Osteoblast (primary cell): ENCODE measurements around the gene PCDH9. TPM values are rescaled to one million over a fixed set of nuclear protein-coding genes. Genes with fewer than 3 reads are reported as not detected.
A peak's percentile ranks its signal among the peaks of the same experiment; 100 is the strongest.

Source experiments
- DNase-seq: peaks from one replicate; pipeline ENCODE4 v3.0.0; 2011; ENCODE audit warnings: low spot score, mixed read lengths; ENCODE audit not compliant: insufficient read length; ENCODE audit errors: missing footprints
- H2AFZ ChIP-seq: 2 replicates; pipeline ENCODE4 v1.6.0; 2011; ENCODE audit warnings: mild to moderate bottlenecking, low read length
- H3K27ac ChIP-seq: 2 replicates; pipeline ENCODE4 v1.5.1; 2011; ENCODE audit warnings: mild to moderate bottlenecking, low read depth, low read length, moderate library complexity
- H3K27me3 ChIP-seq: 2 replicates; pipeline ENCODE4 v1.6.0; 2012; ENCODE audit warnings: mild to moderate bottlenecking, control low read depth, inconsistent platforms, low read length, moderate library complexity; ENCODE audit not compliant: insufficient read depth
- H3K36me3 ChIP-seq: 2 replicates; pipeline ENCODE4 v1.5.1; 2011; ENCODE audit warnings: mild to moderate bottlenecking, low read length, control low read depth, moderate library complexity; ENCODE audit not compliant: insufficient read depth
- H3K4me1 ChIP-seq: 2 replicates; pipeline ENCODE4 v1.5.1; 2011; ENCODE audit warnings: mild to moderate bottlenecking, low read length, control low read depth, moderate library complexity; ENCODE audit not compliant: insufficient read depth
- H3K4me2 ChIP-seq: 2 replicates; pipeline ENCODE4 v1.6.0; 2011; ENCODE audit warnings: mild to moderate bottlenecking, low read length; ENCODE audit not compliant: insufficient read depth
- H3K4me3 ChIP-seq: fragments of 200-600 bp; sonication (generic); 3 replicates; pipeline ENCODE4 v1.5.1; 2012; ENCODE audit warnings: mild to moderate bottlenecking, low read length, inconsistent platforms; ENCODE audit not compliant: insufficient read depth
- H3K79me2 ChIP-seq: 2 replicates; pipeline ENCODE4 v1.6.0; 2012; ENCODE audit warnings: mild to moderate bottlenecking, low read length, control low read depth, inconsistent platforms; ENCODE audit not compliant: insufficient read depth
- H3K9me3 ChIP-seq: 2 replicates; pipeline ENCODE4 v1.5.1; 2011; ENCODE audit warnings: low read depth, low read length, control low read depth
- H4K20me1 ChIP-seq: 2 replicates; pipeline ENCODE4 v1.6.0; 2012; ENCODE audit warnings: mild to moderate bottlenecking, low read length, control low read depth; ENCODE audit not compliant: insufficient read depth
- CTCF ChIP-seq: IDR thresholded peaks from 2 replicates; pipeline ENCODE4 v1.5.1; 2011; ENCODE audit warnings: mild to moderate bottlenecking, low read depth, low read length, moderate library complexity; ENCODE audit errors: extremely low read depth
- total RNA-seq: library from RNA; depleted of rRNA; stranded (reverse); fragments of >200 nt; gene quantifications from 2 replicates; pipeline ENCODE4 v1.2.3, GENCODE V29; 2012

The PCDH9 gene
- total RNA-seq, 1 donor: 1.1 TPM

- no peaks in the 10 kb centered on the region for H3K36me3 ChIP-seq
- H2AFZ ChIP-seq: no peak overlapping the region
- H3K4me1 ChIP-seq: no peaks in the 10 kb centered on the region
- no peak overlapping the region for H3K4me2 ChIP-seq
- no peaks in the 10 kb centered on the region for H3K27me3 ChIP-seq
- H3K4me3 ChIP-seq: no peak overlapping the region
- DNase-seq: no peak
- no peak for TF ChIP-seq CTCF
- H3K27ac ChIP-seq: no peak overlapping the region
- H3K9me3 ChIP-seq: no peaks in the 10 kb centered on the region
- H4K20me1 ChIP-seq: no peaks in the 10 kb centered on the region
- no peaks in the 10 kb centered on the region for H3K79me2 ChIP-seq
Measured at GRCh38 chr13:66503890-66504289, 726.2 kb downstream of the PCDH9 start.

GRCh38 chr13:66501181-66501580 is 729.0 kb downstream of the PCDH9 start:
- Histone ChIP-seq H4K20me1 (no peaks in the 10 kb centered on the region), H2AFZ (no peak overlapping the region), H3K9me3 (no peaks in the 10 kb centered on the region), H3K4me2 (no peak overlapping the region), H3K79me2 (no peaks in the 10 kb centered on the region), H3K27ac (no peak overlapping the region), H3K36me3 (no peaks in the 10 kb centered on the region), H3K4me1 (no peaks in the 10 kb centered on the region), H3K4me3 (no peak overlapping the region), H3K27me3 (no peaks in the 10 kb centered on the region)
- no peak for TF ChIP-seq CTCF
- no peak for DNase-seq

GRCh38 chr13:66492479-66492878 is 737.7 kb downstream of the PCDH9 start:
- Histone ChIP-seq H3K4me1 (no peaks in the 10 kb centered on the region), H3K9me3 (no peaks in the 10 kb centered on the region), H3K4me2 (no peak overlapping the region), H2AFZ (no peak overlapping the region), H3K27ac (no peak overlapping the region), H4K20me1 (no peaks in the 10 kb centered on the region), H3K27me3 (no peaks in the 10 kb centered on the region), H3K4me3 (no peak overlapping the region), H3K36me3 (no peaks in the 10 kb centered on the region), H3K79me2 (no peaks in the 10 kb centered on the region)
- TF ChIP-seq CTCF: peak; percentile 14
- DNase-seq: no peak

GRCh38 chr13:66491251-66491650 is 738.9 kb downstream of the PCDH9 start:
- Histone ChIP-seq H3K4me1 (no peaks in the 10 kb centered on the region), H3K27ac (no peak overlapping the region), H3K9me3 (no peaks in the 10 kb centered on the region), H4K20me1 (no peaks in the 10 kb centered on the region), H3K27me3 (no peaks in the 10 kb centered on the region), H3K36me3 (no peaks in the 10 kb centered on the region), H3K4me3 (no peak overlapping the region), H3K79me2 (no peaks in the 10 kb centered on the region), H3K4me2 (no peak overlapping the region), H2AFZ (no peak overlapping the region)
- DNase-seq: no peak
- no peak for TF ChIP-seq CTCF
